NT2/D1 (cell line): ENCODE measurements around the gene GJD3.

Experiments
- SUZ12 ChIP-seq: IDR thresholded peaks from 2 replicates; pipeline ENCODE4 v1.6.1; 2011; ENCODE audit not compliant: insufficient read length, insufficient read depth; ENCODE audit errors: extremely low read depth
- YY1 ChIP-seq: IDR thresholded peaks from 2 replicates; pipeline ENCODE4 v1.6.1; 2011; ENCODE audit not compliant: insufficient read length, insufficient read depth
- ZNF274 ChIP-seq: IDR thresholded peaks from 2 replicates; pipeline ENCODE4 v1.6.1; 2011; ENCODE audit warnings: mild to moderate bottlenecking, low read depth, low read length

GRCh38 chr17:40349477-40349894 lies 15.1 kb downstream of the GJD3 start:
- no peak for TF ChIP-seq SUZ12
- no peak for TF ChIP-seq ZNF274
- no peak for TF ChIP-seq YY1
